ENCODE measurements around the gene FNDC10. TPM values are rescaled to one million over a fixed set of nuclear protein-coding genes. Genes with fewer than 3 reads are reported as not detected.
A peak's percentile ranks its signal among the peaks of the same experiment; 100 is the strongest.

Gene FNDC10
- total and polyA plus RNA-seq, 10 of the 15 experiments (the other 5 are each of a cell fraction or from before 2014, with no cell fraction given): 0.05 to 1.3 (median 0.25) TPM; not detected in 4

GRCh38 chr1:1628754-1629429, 29.0 kb upstream of the FNDC10 start (continued):
- no peak for TF ChIP-seq RBBP5 (conservative IDR thresholded peaks at IDR 0.05)
- no peak for TF ChIP-seq HSF1 (IDR thresholded peaks at IDR 0.05; ENCODE audit: low read depth, low read length)
- TF ChIP-seq LARP7 (IDR thresholded peaks at IDR 0.05): 0 out of 2 replicates have a peak, but pooled peaks have one; percentile 40

GRCh38 chr1:1627829-1628753, 28.2 kb upstream of the FNDC10 start:
- ChIA-PET SMC1A (ENCODE audit: uncharacterized antibody, unreplicated experiment) (interaction anchor here (1.2 kb wide), 2 partner anchors 12 to 25 kb away, joined by 3 read pairs; no protein-coding TSS in a partner anchor), RAD21 (ENCODE audit: unreplicated experiment) (interaction anchor here (0.8 to 1.3 kb wide), 2 partner anchors 13 to 172 kb away, joined by 3 to 4 read pairs; partner anchors contain the start of gene MIB2), CTCF (interaction anchor here (1.2 kb wide), 1 partner anchor 13 kb away, joined by 4 read pairs; the partner anchor contains the start of gene MIB2), POLR2A (interaction anchor here (1.4 kb wide), 1 partner anchor 13 kb away, joined by 8 read pairs; the partner anchor contains the start of gene MIB2)
- no TSS peak for BruUV-seq (replicated peaks)
- Histone ChIP-seq H3K27me3 (replicated peaks in 1 of 2; ENCODE audit: control insufficient read depth in 2 of 2, insufficient read depth in 2 of 2, low read length in 1 of 2) (peaks cover 0 to 2% of the 10 kb centered on the region in 2 experiments; a peak in 2 of 4 replicates), H3K4me3 (no peak overlapping the region), H3K79me2 (ENCODE audit: control insufficient read depth, insufficient read depth, low read length) (no peaks in the 10 kb centered on the region), H3K9ac (ENCODE audit: control insufficient read depth, insufficient read depth, low read length) (no peak overlapping the region), H2AFZ (ENCODE audit: control insufficient read depth, low read depth, low read length) (no peak overlapping the region), H4K20me1 (ENCODE audit: control insufficient read depth, insufficient read depth) (no peaks in the 10 kb centered on the region), H3K9me3 (replicated peaks; ENCODE audit: control insufficient read depth, insufficient read depth, low read length) (no peaks in the 10 kb centered on the region), H3K27ac (ENCODE audit: control insufficient read depth, insufficient read depth) (no peak overlapping the region), H3K36me3 (ENCODE audit: control insufficient read depth in 2 of 2, insufficient read depth in 2 of 2, low read length in 1 of 2) (no peaks in the 10 kb centered on the region), H3K4me2 (ENCODE audit: control insufficient read depth, insufficient read depth) (no peak overlapping the region), H3K4me1 (ENCODE audit: control insufficient read depth, insufficient read depth, low read length) (no peaks in the 10 kb centered on the region)
- no peak for FAIRE-seq
- intact Hi-C loops (cut with micrococcal nuclease; ENCODE audit: unreplicated experiment): no loop called here
- ATAC-seq: no peak
- WGBS (ENCODE audit: insufficient coverage, insufficient replicate concordance, low lambda C conversion rate, missing lambda C conversion rate): 81% methylated on average over 39 of the region's 53 CpGs
- TF ChIP-seq HCFC1 (IDR thresholded peaks at IDR 0.05; ENCODE audit: low read length) (no peak), POU2F2 (IDR thresholded peaks at IDR 0.05; ENCODE audit: borderline replicate concordance, low read depth, low read length) (no peak), FOXK2 (IDR thresholded peaks at IDR 0.05) (no peak), POLR2A (IDR thresholded peaks at IDR 0.05; ENCODE audit: low read depth, low read length) (peak; percentile 10; the same call in 1 of the 2 replicates), CREB1 (IDR thresholded peaks at IDR 0.05; ENCODE audit: low read depth) (no peak), NBN (IDR thresholded peaks at IDR 0.05) (no peak), BCL3 (IDR thresholded peaks at IDR 0.05; ENCODE audit: borderline replicate concordance, insufficient read depth, low read depth, low read length, poor library complexity, severe bottlenecking) (no peak), JUND (IDR thresholded peaks at IDR 0.05; ENCODE audit: low read depth, low read length) (no peak)
- DNase-seq (ENCODE audit: low read depth, low spot score): no peak
- in situ Hi-C loops (cut with MboI): no loop called here
